Pulmonary artery endothelial cell (primary cell): ENCODE data around the gene PKN3. TPM values are rescaled to one million over a fixed set of nuclear protein-coding genes. Genes with fewer than 3 reads are reported as not detected.
"Not testable (repeated sequence)": the region's sequence is repeated elsewhere in the genome, so short reads cannot be mapped to it uniquely, and the experiment has no call there.

Experiments
- DNase-seq: peaks from one replicate; pipeline ENCODE4 v3.0.0-alpha.2; 2011; ENCODE audit warnings: low read depth, low spot score
- total RNA-seq: library from RNA; depleted of rRNA; stranded (reverse); fragments of >200 nt; gene quantifications from 2 replicates; pipeline ENCODE4 v1.2.3, GENCODE V29; 2014

PKN3 gene
- total RNA-seq, 1 donor from 2014 or later: 20.6 TPM

DNA sequence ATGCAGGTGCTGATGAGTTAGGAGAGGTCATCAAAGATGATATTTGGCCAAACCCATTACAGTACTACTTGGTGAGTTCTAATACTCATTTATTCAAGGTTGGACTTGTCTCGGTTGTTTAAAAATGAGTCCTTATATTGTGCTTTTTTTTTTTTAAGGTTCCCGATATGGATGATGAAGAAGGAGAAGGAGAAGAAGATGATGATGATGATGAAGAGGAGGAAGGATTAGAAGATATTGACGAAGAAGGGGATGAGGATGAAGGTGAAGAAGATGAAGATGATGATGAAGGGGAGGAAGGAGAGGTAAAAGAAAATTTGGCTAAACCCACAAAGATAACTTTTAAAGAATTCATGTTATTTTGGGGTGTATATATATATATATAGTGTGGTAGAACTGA, 8.6 kb upstream of the PKN3 start:
- not testable (repeated sequence) for DNase-seq

DNA sequence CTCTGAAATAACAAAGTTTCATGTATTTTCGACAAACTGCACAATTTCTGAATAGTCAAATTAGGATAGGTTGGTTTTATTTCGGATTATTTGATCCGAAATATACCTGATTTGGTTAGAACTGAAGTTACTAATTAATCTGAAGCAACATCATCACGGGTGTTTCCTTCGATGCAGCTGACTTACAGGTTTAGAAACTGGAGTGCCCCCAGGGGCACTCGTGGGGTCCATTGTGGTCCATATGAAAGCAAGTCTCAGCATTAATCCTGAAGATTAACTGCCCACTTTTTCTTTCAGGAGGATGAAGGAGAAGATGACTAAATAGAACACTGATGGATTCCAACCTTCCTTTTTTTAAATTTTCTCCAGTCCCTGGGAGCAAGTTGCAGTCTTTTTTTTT, 8.0 kb upstream of the PKN3 start:
- no peak for DNase-seq

DNA sequence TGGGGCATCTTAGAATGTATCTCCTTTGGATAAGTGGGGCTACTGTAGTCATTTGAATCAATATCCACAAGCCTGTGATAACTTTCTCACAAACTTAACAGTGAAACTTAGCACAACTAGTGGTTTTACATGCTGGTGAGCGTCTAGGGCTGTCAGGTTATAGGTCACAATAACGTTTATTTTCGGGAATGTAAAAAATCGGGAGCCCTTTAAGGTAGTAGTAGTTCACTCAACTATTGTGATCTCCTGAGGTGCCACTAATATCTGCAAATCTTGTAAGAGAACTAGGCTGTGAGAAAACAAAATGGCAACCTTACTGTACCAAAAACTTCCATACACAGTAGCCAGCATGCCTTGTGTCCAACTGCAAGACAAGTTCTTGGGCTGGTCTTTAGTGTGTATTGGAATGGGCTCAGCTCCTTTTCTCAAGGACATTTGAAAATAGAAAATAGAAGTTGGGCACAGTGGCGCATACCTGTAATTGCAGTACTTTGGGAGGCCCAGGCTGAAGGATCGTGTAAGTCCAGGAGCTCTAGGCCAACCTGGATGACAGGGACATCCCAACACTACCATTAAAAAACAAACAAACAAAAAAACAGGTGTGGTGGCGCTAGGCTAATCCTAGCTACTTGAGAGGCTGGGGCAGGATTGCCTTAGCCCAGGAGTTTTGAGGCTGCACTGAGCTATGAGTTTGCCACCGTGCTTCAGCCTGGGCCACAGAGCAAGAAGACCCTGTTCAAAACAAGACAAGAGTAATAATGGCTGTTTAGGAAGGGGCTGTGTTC, 5.2 kb upstream of the PKN3 start:
- no peak for DNase-seq

DNA sequence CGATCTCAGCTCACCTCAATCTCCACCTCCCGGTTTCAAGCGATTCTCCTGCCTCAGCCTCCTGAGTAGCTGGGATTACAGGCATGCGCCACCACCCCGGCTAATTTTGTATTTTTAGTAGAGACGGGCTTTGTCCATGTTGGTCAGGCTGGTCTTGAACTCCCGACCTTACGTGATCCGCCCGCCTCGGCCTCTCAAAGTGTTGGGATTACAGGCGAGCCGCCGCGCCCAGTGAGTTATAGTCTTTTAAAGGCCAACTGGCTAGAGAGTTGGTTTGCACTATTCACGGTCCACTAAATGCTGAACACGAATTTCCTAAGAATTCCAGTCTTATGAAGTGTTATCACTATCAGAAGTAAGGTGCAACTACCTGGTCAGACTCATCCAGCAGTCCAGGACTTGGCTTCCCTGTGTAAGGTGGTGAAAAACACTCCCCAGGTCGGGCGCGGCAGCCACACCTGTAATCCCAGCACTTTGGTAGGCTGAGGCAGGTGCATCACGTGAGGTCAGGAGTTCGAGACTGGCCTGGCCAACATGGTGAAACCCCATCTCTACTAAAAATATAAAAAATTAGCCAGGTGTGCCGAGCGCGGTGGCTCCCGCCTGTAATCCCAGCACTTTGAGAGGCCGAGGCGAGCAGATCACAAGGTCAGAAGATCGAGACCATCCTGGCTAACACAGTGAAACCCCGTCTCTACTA, 3.1 kb upstream of the PKN3 start:
- DNase-seq: not testable (repeated sequence)

DNA sequence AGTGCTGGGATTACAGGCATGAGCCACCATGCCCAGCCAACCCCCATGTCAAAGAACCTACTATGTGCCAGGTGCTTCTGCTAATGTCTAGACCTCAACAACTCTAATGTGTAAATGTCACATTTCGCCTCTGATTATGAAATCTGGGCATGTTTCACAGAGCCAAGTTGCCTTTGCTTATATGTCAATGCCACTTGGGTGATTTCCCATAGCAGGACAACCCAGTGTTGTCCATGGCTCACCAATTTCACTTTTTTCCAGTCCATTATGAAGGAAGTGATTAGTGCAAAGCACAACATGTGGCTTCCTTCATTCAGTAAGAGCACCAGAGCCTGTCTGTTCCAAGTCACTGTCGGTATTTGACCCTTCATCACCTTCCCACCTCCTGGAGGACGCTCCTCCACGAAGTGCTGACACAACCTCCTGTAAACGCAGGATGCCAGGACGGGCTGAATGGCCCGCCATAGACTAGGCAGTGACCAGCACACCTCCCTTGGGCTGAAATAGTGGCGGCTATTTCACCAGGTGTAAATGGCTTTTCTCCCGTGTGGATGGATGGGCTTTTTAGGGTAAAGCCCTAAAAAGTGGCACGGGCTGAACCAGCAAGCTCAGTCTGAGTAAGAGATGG, 962 bp upstream of the PKN3 start:
- DNase-seq: no peak

DNA sequence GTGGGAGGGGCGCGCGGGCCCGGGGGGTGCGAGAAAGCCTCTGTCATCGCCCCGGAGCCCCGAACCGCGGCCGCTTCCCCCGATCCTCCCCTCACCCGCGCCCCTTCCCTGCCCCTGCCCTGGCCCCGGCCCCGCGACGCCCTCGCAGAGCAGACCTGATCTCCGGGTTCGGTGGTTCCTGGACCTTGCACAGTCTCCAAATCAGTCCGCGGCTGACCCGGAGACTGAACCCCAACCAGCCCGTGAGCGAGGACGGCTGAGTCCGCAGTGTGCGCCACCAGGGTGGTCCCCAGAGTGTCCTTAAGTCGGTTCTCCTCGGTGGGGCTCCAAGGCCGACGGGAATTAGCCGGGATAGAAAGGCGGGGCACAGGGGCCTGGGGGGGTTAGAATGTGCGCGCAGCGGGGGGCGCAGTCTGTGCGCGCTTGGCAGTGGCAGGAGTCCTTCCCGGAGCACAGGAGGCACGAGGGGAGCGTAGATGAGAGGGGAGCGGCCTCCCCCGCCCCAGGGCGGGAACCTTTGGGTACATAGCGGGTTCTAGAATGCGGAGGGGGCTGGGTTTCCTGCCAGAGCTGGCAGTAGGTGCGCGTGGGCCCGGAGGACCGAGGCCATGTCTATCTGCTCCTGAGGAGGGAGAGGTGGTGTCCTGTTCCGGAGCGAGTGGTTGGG, 779 bp downstream of the PKN3 start:
- DNase-seq: no peak

DNA sequence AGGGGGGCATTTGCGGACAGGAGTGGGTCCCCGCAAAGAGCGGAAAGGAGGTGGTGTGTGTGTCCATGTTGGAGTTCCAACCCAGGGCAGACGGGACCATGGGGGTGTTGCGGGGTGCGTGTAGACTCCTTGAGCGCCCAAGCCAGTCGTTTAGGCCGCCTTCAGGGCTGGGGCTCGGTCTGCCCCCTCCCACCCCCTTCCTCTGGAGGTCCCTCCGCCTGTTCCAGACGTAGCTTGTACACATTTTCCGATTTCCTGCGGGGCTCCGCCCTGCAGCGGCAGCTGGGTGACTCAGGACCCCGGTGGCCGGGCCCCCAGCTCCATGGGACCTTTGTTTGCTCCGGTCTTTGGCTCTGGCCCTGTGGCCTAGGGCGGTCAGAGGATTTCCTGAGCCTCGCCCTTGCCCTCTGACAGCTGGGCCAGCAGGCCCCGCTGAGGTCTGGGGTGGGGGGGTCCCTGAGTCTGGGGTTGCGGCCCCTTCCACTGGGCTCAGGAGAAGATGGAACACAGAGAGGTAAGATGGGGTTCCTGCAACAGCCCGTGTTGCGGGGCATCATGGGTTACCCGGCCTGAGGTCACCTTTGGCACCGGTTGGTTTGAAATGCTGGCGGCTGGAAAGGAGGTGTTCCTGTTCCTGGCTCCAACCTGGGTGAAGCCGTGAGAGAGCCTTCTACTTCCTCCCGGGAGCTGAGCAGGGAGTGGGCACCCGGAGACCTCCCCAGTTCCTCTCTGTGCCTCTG, 1.5 kb downstream of the PKN3 start:
- no peak for DNase-seq

DNA sequence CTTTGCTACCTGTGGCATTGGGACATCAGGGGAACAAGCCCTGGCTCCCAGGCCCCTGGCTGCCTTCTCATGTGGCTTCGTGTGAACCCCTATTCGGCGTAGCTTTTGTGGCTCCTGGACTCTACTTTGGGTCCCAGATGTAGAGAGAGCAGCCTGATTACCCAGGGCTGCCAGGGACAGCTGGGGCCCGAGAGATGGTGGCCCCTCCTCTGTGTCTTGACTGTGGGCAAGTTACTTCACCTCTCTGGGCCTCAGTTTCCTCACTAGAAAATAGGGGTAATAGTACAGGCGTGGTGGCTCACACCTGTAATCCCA, 2.0 kb downstream of the PKN3 start:
- no peak for DNase-seq

DNA sequence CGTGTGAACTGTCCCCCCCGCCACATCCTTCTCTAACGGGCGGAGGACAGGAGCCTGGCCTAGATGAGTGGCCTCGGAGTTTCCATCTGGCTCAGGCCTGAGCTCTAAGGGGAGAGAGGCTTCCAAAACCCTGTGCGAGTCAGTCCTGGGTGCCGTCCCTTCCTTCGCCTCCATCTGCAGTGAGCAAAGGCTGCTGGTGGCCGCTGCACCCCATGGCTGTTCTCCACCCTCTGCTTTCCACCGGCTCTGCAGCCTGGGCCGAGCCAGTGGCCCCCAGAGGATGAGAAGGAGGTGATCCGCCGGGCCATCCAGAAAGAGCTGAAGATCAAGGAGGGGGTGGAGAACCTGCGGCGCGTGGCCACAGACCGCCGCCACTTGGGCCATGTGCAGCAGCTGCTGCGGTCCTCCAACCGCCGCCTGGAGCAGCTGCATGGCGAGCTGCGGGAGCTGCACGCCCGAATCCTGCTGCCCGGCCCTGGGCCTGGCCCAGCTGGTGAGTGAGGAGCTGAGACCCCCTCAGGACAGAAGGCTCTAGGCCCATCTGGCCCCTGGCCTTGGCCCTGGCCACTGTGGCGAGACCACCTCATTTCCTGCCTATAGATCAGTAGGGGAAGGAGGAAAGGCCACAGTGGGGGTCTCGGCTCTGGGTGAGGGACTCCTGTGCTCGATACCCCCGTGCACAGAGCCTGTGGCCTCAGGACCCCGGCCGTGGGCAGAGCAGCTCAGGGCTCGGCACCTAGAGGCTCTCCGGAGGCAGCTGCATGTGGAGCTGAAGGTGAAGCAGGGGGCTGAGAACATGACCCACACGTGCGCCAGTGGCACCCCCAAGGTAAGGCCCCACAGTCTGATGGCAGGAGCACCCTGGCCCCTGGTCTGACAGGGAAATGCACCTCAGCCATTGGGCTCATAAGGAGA, 3.0 kb downstream of the PKN3 start:
- DNase-seq: no peak

DNA sequence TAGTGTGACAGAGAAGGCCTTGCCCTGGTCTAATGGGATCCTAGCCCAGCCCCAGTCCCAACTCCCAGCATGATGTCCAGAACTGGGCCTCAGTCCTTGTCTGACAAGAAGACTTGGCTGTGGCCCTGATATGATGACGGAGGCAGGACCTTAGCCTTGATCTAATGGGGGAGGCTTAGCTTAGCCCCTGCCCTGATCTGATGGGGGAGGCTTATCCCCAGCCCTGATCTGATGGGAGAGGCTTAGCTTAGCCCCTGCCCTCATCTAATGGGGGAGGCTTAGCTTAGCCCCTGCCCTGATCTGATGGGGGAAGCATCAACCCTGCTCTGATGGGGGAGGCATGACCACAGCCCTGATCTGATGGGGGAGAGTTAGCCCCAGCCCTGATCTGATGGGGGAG, 3.7 kb downstream of the PKN3 start:
- DNase-seq: no peak

DNA sequence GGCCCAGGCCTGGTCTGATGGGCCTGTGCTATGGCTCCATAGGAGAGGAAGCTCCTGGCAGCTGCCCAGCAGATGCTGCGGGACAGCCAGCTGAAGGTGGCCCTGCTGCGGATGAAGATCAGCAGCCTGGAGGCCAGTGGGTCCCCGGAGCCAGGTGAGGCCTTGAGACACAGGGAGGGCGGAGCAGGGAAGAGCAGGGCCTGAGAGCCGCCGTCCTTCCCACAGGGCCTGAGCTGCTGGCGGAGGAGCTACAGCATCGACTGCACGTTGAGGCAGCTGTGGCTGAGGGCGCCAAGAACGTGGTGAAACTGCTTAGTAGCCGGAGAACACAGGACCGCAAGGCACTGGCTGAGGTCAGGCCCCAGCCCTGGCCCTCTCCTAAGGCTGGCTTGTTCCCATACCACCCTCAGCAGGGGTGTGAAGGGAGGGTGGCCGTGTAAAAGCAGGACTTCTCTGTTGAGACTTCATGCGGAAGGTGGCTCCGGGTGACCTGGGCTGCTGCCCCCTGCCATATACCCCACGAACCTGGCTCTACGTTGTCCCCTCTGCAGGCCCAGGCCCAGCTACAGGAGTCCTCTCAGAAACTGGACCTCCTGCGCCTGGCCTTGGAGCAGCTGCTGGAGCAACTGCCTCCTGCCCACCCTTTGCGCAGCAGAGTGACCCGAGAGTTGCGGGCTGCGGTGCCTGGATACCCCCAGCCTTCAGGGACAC, 4.5 kb downstream of the PKN3 start:
- DNase-seq: no peak

DNA sequence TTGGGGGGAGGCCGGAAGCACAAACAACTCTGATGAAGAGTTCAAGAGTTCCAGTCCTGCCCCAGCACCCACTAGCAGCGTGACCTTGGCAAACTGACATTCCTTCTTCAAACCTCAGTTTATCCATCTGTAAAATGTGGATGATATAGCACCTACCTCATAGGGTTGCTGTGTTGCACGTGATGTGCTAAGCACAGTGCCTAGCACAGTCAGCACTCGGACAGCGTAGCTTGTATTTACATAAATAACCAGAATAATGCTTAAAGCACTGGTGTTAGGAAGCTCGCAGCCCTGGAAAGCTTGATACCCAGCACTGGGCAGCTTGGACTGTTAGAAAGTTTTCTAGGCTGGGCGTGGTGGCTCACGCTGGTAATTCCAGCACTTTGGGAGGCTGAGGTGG, 5.1 kb downstream of the PKN3 start:
- no peak for DNase-seq

DNA sequence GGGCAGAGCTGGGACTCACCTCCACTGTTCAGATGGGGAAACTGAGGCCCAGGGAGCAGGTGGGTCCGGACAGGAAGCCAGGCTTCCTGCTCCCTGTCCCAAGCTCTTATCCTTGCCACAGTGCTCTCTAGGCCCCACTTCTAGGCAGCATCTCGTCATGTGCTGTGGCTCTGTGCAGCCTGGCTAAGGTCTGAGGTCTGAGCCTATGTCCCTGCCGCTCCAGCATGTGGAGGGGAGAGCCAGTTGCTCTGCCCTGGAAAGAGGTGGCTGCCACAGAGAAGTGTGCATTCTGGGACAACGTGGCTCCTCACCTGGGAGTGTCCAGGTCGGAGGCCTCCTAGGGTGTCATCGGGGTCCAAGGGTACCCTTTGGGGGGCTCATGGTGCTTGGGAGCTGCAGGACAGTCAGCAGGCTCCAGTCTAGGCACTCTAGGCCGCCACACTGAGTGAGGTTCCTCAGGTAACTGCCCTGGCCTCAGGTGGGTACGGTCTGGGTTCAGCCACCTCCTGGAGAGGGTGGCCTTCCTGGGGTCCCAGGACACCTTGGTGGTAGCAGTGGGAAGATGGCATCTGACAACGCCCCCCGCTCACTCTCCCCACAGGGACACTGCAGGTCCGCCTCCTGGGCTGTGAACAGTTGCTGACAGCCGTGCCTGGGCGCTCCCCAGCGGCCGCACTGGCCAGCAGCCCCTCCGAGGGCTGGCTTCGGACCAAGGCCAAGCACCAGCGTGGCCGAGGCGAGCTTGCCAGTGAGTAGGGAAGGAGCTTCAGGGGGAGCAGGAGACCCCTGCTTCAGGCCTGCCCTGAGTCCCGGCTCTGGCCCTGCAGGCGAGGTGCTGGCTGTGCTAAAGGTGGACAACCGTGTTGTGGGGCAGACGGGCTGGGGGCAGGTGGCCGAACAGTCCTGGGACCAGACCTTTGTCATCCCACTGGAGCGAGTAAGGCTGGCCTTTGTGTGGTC, 10.4 kb downstream of the PKN3 start:
- DNase-seq: no peak

DNA sequence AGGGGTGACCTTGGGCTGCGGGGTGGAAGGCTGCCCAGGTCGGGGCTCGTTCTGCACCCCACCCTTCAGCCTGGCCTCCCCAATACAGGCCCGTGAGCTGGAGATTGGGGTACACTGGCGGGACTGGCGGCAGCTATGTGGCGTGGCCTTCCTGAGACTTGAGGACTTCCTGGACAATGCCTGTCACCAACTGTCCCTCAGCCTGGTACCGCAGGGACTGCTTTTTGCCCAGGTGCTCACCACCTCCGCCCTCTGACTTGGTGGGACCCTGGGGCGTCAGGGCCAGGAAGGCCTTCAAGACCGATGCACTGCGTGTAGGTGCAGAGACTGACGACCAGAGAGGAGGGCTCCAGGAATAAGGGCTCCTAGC, 11.1 kb downstream of the PKN3 start:
- no peak for DNase-seq

DNA sequence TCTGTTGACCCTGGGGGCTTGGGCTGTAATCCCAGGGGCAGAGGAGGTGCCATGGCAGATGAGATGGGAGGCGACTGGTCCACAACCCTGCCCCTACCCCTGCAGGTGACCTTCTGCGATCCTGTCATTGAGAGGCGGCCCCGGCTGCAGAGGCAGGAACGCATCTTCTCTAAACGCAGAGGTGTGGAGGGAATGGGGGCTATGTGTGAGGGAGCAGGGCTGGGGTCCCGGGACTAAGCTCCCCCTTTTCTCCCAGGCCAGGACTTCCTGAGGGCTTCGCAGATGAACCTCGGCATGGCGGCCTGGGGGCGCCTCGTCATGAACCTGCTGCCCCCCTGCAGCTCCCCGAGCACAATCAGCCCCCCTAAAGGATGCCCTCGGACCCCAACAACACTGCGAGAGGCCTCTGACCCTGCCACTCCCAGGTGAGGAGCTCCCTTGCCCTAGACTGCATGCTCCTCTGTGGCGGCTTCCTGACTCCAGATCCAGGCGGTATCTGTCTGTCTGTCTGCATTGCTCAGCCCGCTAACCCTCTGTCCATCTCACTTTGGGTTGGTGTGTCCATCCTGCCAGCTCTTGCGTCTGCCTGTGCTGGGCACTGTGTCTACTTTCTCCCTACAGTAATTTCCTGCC, 11.8 kb downstream of the PKN3 start:
- no peak for DNase-seq

DNA sequence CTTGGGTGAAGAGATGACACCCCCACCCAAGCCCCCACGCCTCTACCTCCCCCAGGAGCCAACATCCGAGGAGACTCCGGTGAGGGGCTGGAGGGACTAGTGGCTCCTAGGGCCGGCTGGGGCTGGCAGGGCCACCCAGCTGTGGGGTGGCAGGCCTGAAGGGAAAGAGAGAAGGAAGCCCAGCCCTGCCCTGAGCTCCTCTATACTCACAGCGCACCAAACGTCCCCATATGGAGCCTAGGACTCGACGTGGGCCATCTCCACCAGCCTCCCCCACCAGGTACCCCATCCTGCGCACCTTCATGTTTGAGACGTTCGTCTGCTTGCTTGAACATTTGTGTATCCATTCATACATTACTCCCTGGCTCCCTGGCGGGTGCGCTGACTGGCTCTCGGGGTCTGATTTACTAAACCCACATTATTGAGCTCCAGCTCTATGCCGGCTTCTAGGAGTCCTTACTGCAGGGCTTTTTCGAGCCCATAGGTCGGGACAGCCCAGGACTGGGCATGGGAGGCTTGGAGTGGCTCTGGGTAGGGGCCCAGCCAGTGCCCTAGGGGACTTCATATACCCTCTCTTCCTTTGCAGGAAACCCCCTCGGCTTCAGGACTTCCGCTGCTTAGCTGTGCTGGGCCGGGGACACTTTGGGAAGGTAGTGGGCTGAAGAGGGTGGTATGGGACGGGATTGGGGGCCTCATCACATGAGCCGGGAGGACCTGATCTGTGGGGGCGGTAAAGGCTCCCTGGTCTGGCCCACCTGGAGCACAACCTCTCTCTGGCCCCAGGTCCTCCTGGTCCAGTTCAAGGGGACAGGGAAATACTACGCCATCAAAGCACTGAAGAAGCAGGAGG, 12.5 kb downstream of the PKN3 start:
- no peak for DNase-seq

DNA sequence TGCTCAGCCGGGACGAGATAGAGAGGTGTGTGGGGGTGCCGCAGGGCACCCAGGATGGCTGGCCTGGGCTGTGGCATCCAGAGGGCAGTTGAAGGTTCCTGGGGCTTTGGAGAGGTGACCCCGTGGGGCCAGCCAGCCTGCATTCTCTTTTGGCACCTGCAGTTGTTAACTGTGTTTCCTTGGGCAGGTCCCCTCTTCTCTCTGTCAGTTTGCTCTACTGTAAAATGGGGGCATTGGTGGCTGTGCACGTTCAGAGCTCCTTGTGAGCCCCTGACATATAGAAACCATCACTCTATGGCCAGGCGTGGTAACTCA, 13.1 kb downstream of the PKN3 start:
- DNase-seq: no peak
